GM06990 (cell line): Measurements from ENCODE around the gene HORMAD2.

Source experiments
- DNase-seq: peaks from one replicate; pipeline ENCODE4 v3.0.0-alpha.2; 2011; ENCODE audit not compliant: insufficient read length; ENCODE audit errors: extremely low read depth
- H3K27me3 ChIP-seq: replicated peaks from 2 replicates; pipeline ENCODE4 v1.6.0; 2011; ENCODE audit warnings: low read length; ENCODE audit not compliant: control insufficient read depth, insufficient read depth
- H3K36me3 ChIP-seq: 2 replicates; pipeline ENCODE4 v1.5.1; 2011; ENCODE audit warnings: low read length; ENCODE audit not compliant: control insufficient read depth, insufficient read depth
- H3K4me3 ChIP-seq: replicated peaks from 2 replicates; pipeline ENCODE4 v1.5.1; 2011; ENCODE audit warnings: low read depth, mild to moderate bottlenecking, control low read depth, low read length
- CTCF ChIP-seq: IDR thresholded peaks from 2 replicates; pipeline ENCODE4 v1.5.1; 2011; ENCODE audit warnings: low read length, control low read depth, mild to moderate bottlenecking, inconsistent platforms; ENCODE audit not compliant: insufficient read depth, poor library complexity, severe bottlenecking

Gene HORMAD2

GRCh38 chr22:30225220-30225927 is 145.1 kb downstream of the HORMAD2 start:
- no peak for TF ChIP-seq CTCF
- H3K36me3 ChIP-seq, result no peaks in the 10 kb centered on the region

GRCh38 chr22:30226192-30226832 is 146.0 kb downstream of the HORMAD2 start:
- no peak for DNase-seq
- Histone ChIP-seq H3K36me3 (no peaks in the 10 kb centered on the region), H3K27me3 (no peaks in the 10 kb centered on the region; the same call in none of the 2 replicates), H3K4me3 (no peak overlapping the region)
- TF ChIP-seq CTCF, result no peak

More at GRCh38 chr22:30225220-30225927, 145.1 kb downstream of the HORMAD2 start:
- DNase-seq, result no peak
- Histone ChIP-seq H3K4me3 (no peak overlapping the region), H3K27me3 (no peaks in the 10 kb centered on the region; the same call in 1 of the 2 replicates)
